ENCODE measurements around the gene PTPRK.
A peak's percentile ranks its signal among the peaks of the same experiment; 100 is the strongest.

Gene PTPRK

GRCh38 chr6:128520436-128521281, at the start of gene PTPRK:
Gene PTPRK (minus strand): TSS chr6:128520599. CDS start chr6:128520358, 241 bp downstream.
- peak within 1 kb of the TSS; percentile 90 for H3K27ac ChIP-seq
- peak; percentile 81 for TF ChIP-seq CTCF (conservative IDR thresholded peaks at IDR 0.05)

DNA sequence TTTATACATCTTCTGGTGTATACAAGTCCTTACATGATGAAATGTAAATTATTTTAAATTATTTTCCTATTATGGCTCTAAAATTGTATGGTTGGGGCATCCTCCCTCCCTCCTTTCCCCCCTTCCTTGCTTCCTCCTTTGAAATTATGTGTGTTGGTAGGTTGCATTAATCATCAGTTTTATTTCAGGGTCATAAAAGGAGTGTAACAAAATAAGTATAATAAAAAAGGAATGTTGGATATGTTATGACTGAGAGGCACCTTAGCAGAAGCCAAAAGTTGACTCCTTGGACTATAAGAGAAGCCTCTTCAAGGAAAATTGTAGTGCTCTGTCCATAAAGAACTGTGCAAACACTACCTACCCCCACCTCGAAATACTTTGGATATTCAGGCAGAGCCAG, 46.6 kb upstream of the PTPRK start:
- no peak overlapping the region for H3K27ac ChIP-seq
- TF ChIP-seq CTCF (conservative IDR thresholded peaks at IDR 0.05) = no peak

- no peak overlapping the region for H3K27ac ChIP-seq
- TF ChIP-seq CTCF (conservative IDR thresholded peaks at IDR 0.05) = no peak
Observed at GRCh38 chr6:128560966-128561365, 40.6 kb upstream of the PTPRK start.

DNA sequence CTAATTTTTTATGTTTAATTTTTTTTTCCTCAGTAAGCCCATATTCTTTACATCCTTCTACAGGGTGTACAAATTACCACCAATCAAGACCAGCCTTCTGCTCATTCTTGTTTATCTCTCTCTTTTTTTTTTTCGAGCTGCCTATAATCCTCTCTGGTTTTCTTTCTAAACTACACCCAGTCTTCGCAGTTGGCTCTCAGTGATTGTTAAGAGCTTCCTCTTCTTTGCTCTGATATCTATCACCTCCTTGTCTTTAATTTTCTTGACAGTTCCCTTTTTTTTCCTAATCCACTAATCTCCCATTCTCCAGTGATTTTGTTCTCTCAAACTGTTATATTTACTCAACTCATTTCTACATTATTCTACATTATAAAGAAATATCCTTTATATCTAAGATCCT, 38.5 kb upstream of the PTPRK start:
- no peak overlapping the region for H3K27ac ChIP-seq
- TF ChIP-seq CTCF (conservative IDR thresholded peaks at IDR 0.05) = no peak

DNA sequence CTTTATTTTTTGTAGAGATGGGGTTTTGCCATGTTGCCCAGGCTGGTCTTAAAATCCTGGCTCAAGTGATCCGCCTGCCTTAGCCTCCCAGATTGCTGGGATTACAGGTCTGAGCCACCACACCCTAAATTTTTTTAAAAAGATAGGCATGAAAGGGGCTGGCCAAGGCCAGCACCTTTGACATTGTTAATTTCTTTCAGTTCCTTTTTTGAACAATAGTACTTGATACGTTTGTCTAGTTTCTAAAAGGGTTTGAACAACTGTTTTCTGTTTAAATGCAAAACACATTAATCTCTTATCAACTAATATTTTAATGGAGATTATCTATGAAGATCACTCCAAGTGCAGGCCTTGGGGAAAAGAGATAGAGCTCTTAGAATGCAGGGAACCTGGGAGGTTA, 37.6 kb upstream of the PTPRK start:
- no peak for TF ChIP-seq CTCF (conservative IDR thresholded peaks at IDR 0.05)
- no peak overlapping the region for H3K27ac ChIP-seq

GRCh38 chr6:128557081-128557480, 36.7 kb upstream of the PTPRK start:
- no peak for TF ChIP-seq CTCF (conservative IDR thresholded peaks at IDR 0.05)
- H3K27ac ChIP-seq = no peak overlapping the region

DNA sequence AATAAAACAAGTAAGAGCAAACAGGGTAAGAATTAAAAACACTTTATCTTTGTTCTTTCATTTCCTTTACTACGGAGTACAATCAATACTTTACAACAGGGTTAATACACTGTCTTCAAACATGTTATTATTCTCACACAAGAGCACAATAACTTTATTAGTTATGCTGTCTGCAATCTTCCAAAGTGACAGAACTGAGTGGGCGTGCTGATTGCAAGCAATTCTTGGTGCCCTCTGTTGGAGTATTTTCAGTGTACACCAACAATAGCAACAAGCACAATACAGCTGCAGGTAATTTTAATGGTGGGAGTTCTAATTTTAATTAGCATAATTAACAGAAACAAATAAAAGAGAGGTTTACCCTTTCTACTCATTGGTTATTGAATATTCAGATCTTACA, 33.9 kb upstream of the PTPRK start:
- H3K27ac ChIP-seq = no peak overlapping the region
- TF ChIP-seq CTCF (conservative IDR thresholded peaks at IDR 0.05) = peak; percentile 73

Data from VCaP (cell line).